Suprapubic skin (tissue), 4 donors: ENCODE measurements around the gene SCN1A. TPM values are rescaled to one million over a fixed set of nuclear protein-coding genes. Genes with fewer than 3 reads are reported as not detected.

Experiments
- DNase-seq, 2 donors: peaks; one replicate each; pipeline ENCODE4 v3.0.0-alpha.2; 2019; ENCODE audit warnings: low spot score in 2 of 2
- H3K27ac ChIP-seq: fragments of 200-600 bp; sonication (generic); one replicate; pipeline ENCODE4 v1.5.1; 2019
- H3K27me3 ChIP-seq: fragments of 200-600 bp; sonication (generic); one replicate; pipeline ENCODE4 v1.5.1; 2019
- H3K36me3 ChIP-seq: fragments of 200-600 bp; sonication (generic); one replicate; pipeline ENCODE4 v1.5.1; 2019
- H3K4me1 ChIP-seq: fragments of 200-600 bp; sonication (generic); one replicate; pipeline ENCODE4 v1.5.1; 2019
- H3K4me3 ChIP-seq: fragments of 200-600 bp; sonication (generic); one replicate; pipeline ENCODE4 v1.5.1; 2019; ENCODE audit warnings: mild to moderate bottlenecking
- H3K9me3 ChIP-seq: fragments of 200-600 bp; sonication (generic); one replicate; pipeline ENCODE4 v1.5.1; 2019
- CTCF ChIP-seq, 2 donors: fragments of 200-600 bp in 1 of 2; fragments of 450-650 bp in 1 of 2; sonication (generic) in 1 of 2; IDR thresholded peaks; one replicate each; pipeline ENCODE4 v1.5.1; 2016 to 2019; ENCODE audit warnings: antibody characterized with exemption in 2 of 2, mild to moderate bottlenecking in 1 of 2, moderate library complexity in 1 of 2
- EP300 ChIP-seq: sonication (generic); formaldehyde crosslinking; IDR thresholded peaks from one replicate; pipeline ENCODE4 v1.6.1; 2017; ENCODE audit warnings: antibody characterized with exemption
- POLR2A ChIP-seq, 2 donors: fragments of 450-650 bp; IDR thresholded peaks; one replicate each; pipeline ENCODE4 v1.6.1; 2017; ENCODE audit warnings: antibody characterized with exemption in 2 of 2, mild to moderate bottlenecking in 2 of 2, moderate library complexity in 2 of 2
- POLR2AphosphoS5 ChIP-seq, 3 donors: sonication (generic); formaldehyde crosslinking; IDR thresholded peaks; one replicate each; pipeline ENCODE4 v1.6.1; 2017; ENCODE audit warnings: antibody characterized with exemption in 3 of 3
- WGBS: methylation state at CpG from one replicate; pipeline ENCODE4 v1.1.5; 2018; 5-methylcytosine and 5-hydroxymethylcytosine counted together
- total RNA-seq, 4 donors: library from RNA; depleted of rRNA; stranded (reverse); fragments of >200 nt; gene quantifications; one replicate each; pipeline ENCODE4 v1.1.0, GENCODE V29; 2016

SCN1A gene
- total RNA-seq, 4 donors from 2014 or later: not detected

- Histone ChIP-seq H3K27me3 (no peaks in the 10 kb centered on the region), H3K9me3 (no peaks in the 10 kb centered on the region), H3K4me3 (no peak overlapping the region), H3K36me3 (no peaks in the 10 kb centered on the region), H3K27ac (no peak overlapping the region), H3K4me1 (no peaks in the 10 kb centered on the region)
- TF ChIP-seq CTCF (IDR thresholded peaks at IDR 0.05): no peak
- TF ChIP-seq POLR2A (IDR thresholded peaks at IDR 0.05): no peak
- no peak for TF ChIP-seq EP300
- no peak for TF ChIP-seq POLR2AphosphoS5 (IDR thresholded peaks at IDR 0.05)
- DNase-seq: no peak
- 41% methylated on average over 3 of the region's 3 CpGs for WGBS
Observed at GRCh38 chr2:166070231-166070630, 57.6 kb downstream of the SCN1A start.

- Histone ChIP-seq H3K9me3 (no peaks in the 10 kb centered on the region), H3K27me3 (no peaks in the 10 kb centered on the region), H3K36me3 (no peaks in the 10 kb centered on the region), H3K4me3 (no peak overlapping the region), H3K4me1 (no peaks in the 10 kb centered on the region), H3K27ac (no peak overlapping the region)
- no peak for DNase-seq
- WGBS: 70% methylated on average over 1 of the region's 1 CpG
- TF ChIP-seq EP300 (no peak), CTCF (IDR thresholded peaks at IDR 0.05) (no peak), POLR2AphosphoS5 (IDR thresholded peaks at IDR 0.05) (no peak), POLR2A (IDR thresholded peaks at IDR 0.05) (no peak)
Observed at GRCh38 chr2:166068981-166069380, 58.8 kb downstream of the SCN1A start.

- Histone ChIP-seq H3K27ac (no peak overlapping the region), H3K9me3 (no peaks in the 10 kb centered on the region), H3K36me3 (no peaks in the 10 kb centered on the region), H3K4me3 (no peak overlapping the region), H3K4me1 (no peaks in the 10 kb centered on the region), H3K27me3 (no peaks in the 10 kb centered on the region)
- TF ChIP-seq CTCF (IDR thresholded peaks at IDR 0.05): no peak
- no peak for TF ChIP-seq POLR2AphosphoS5 (IDR thresholded peaks at IDR 0.05)
- TF ChIP-seq EP300: no peak
- TF ChIP-seq POLR2A (IDR thresholded peaks at IDR 0.05): no peak
- DNase-seq: no peak
- 78% methylated on average over 2 of the region's 2 CpGs for WGBS
Observed at GRCh38 chr2:166067229-166067628, 60.6 kb downstream of the SCN1A start.

- DNase-seq: no peak
- no peak overlapping the region for H3K4me3 ChIP-seq
- no peak for TF ChIP-seq POLR2AphosphoS5 (IDR thresholded peaks at IDR 0.05)
- TF ChIP-seq POLR2A (IDR thresholded peaks at IDR 0.05): no peak
- no peak for TF ChIP-seq EP300
- TF ChIP-seq CTCF (IDR thresholded peaks at IDR 0.05): no peak
- 79% methylated on average over 3 of the region's 4 CpGs for WGBS
- H3K9me3 ChIP-seq: no peaks in the 10 kb centered on the region
- H3K4me1 ChIP-seq: no peaks in the 10 kb centered on the region
- no peaks in the 10 kb centered on the region for H3K36me3 ChIP-seq
- no peak overlapping the region for H3K27ac ChIP-seq
- H3K27me3 ChIP-seq: no peaks in the 10 kb centered on the region
Observed at GRCh38 chr2:166060191-166060590, 67.6 kb downstream of the SCN1A start.

GRCh38 chr2:166057370-166058164 lies 70.3 kb downstream of the SCN1A start:
- 6% methylated on average over 4 of the region's 4 CpGs for WGBS
- no peaks in the 10 kb centered on the region for H3K4me1 ChIP-seq
- DNase-seq: no peak
- H3K9me3 ChIP-seq: no peaks in the 10 kb centered on the region
- no peak for TF ChIP-seq EP300
- TF ChIP-seq POLR2A (IDR thresholded peaks at IDR 0.05): no peak
- no peak for TF ChIP-seq CTCF (IDR thresholded peaks at IDR 0.05)
- TF ChIP-seq POLR2AphosphoS5 (IDR thresholded peaks at IDR 0.05): no peak
- no peak overlapping the region for H3K27ac ChIP-seq
- H3K27me3 ChIP-seq: no peaks in the 10 kb centered on the region
- no peaks in the 10 kb centered on the region for H3K36me3 ChIP-seq
- H3K4me3 ChIP-seq: no peak overlapping the region
